K562 (cell line): ENCODE results near the gene EMP2. TPM values are rescaled to one million over a fixed set of nuclear protein-coding genes. Genes with fewer than 3 reads are reported as not detected.

Experiments used
- ATAC-seq: fragments of 200-7000 bp; cut with Tn5 transposase; 3 replicates; pipeline ENCODE4 v1.9.1; 2020; ENCODE audit warnings: moderate library complexity
- BruUV-seq: library from RNA; stranded (reverse); fragments of 400-500 nt; replicated peaks from 2 replicates; lab custom pipeline; 2021; lab: Mats Ljungman, UMichigan
- CTCF ChIA-PET: fragments of 300-600 bp; formaldehyde crosslinking; extraction: SDS; loops from one replicate; lab custom pipeline; 2021; ENCODE audit warnings: low intra/inter-chr PET ratio; lab: Yijun Ruan, JAX
- POLR2A ChIA-PET: fragments of 300-600, 350-650 bp; sonication (Branson Sonifier 250); formaldehyde crosslinking; extraction: SDS; loops from one replicate; lab custom pipeline; 2021; ENCODE audit warnings: antibody characterized with exemption, inconsistent platforms; lab: Yijun Ruan, JAX
- DNase-seq, 4 experiments: peaks; one replicate each; pipeline versions ENCODE4 v3.0.0 to v3.0.0-alpha.2; 2011 to 2018; ENCODE audit warnings: low spot score in 3 of 4, mixed read lengths in 3 of 4; ENCODE audit errors: extremely low read depth in 1 of 4
- FAIRE-seq: peaks from 2 replicates; lab custom pipeline; 2011; peaks lifted over from hg19 to GRCh38; lab: Jason Lieb, UNC
- H2AFZ ChIP-seq: 2 replicates; pipeline ENCODE4 v1.6.0; 2011; ENCODE audit warnings: low read depth, low read length, control low read depth, inconsistent platforms
- H3K27ac ChIP-seq: fragments of 200-600 bp; 3 replicates; pipeline ENCODE4 v1.8.0; 2011; ENCODE audit warnings: low read depth, mild to moderate bottlenecking, control low read depth, inconsistent platforms, low read length, moderate library complexity, mixed read lengths; ENCODE audit errors: extremely low read depth
- H3K27me3 ChIP-seq, 2 experiments: fragments of 300-600 bp in 1 of 2; 2 replicates in 1 of 2; 3 replicates in 1 of 2; pipeline versions ENCODE4 v1.6.0 to v1.8.0; 2011; ENCODE audit warnings: inconsistent platforms in 2 of 2, low read length in 2 of 2, mild to moderate bottlenecking in 1 of 2, mixed read lengths in 1 of 2, moderate library complexity in 1 of 2; ENCODE audit not compliant: control insufficient read depth in 2 of 2, insufficient read depth in 2 of 2
- H3K36me3 ChIP-seq: fragments of 300-600 bp; 3 replicates; pipeline ENCODE4 v1.8.0; 2011; ENCODE audit warnings: mild to moderate bottlenecking, low read length, inconsistent platforms; ENCODE audit not compliant: control insufficient read depth, insufficient read depth
- H3K4me1 ChIP-seq, 2 experiments: fragments of 200-600 bp in 1 of 2; replicated peaks in 1 of 2; 2 replicates in 1 of 2; 3 replicates in 1 of 2; pipeline versions ENCODE4 v1.5.1 to v1.8.0; 2011; ENCODE audit warnings: inconsistent platforms in 2 of 2, low read length in 2 of 2, mild to moderate bottlenecking in 1 of 2, mixed read lengths in 1 of 2, moderate library complexity in 1 of 2; ENCODE audit not compliant: control insufficient read depth in 2 of 2, insufficient read depth in 2 of 2
- H3K4me2 ChIP-seq: 2 replicates; pipeline ENCODE4 v1.6.1; 2011; ENCODE audit warnings: low read length, control low read depth, inconsistent platforms, mixed read lengths; ENCODE audit not compliant: insufficient read depth
- H3K4me3 ChIP-seq: fragments of 200-600 bp; sonication (generic), shearing (Covaris generic); 2 replicates; pipeline ENCODE4 v1.5.1; 2016; ENCODE audit warnings: control low read depth, inconsistent platforms
- H3K79me2 ChIP-seq: fragments of 200-600 bp; 3 replicates; pipeline ENCODE4 v1.8.0; 2011; ENCODE audit warnings: low read length, inconsistent platforms; ENCODE audit not compliant: control insufficient read depth, insufficient read depth
- H3K9ac ChIP-seq, 2 experiments: 2 replicates each; pipeline versions ENCODE4 v1.6.0 to v1.6.1; 2011; ENCODE audit warnings: low read depth in 2 of 2, low read length in 2 of 2, control low read depth in 1 of 2, inconsistent platforms in 1 of 2, mild to moderate bottlenecking in 1 of 2, mixed read lengths in 1 of 2; ENCODE audit not compliant: insufficient read depth in 1 of 2
- H3K9me1 ChIP-seq: one replicate; pipeline ENCODE4 v1.6.0; 2011; ENCODE audit warnings: inconsistent platforms, mild to moderate bottlenecking, low read length, moderate library complexity; ENCODE audit not compliant: control insufficient read depth, insufficient read depth
- H3K9me3 ChIP-seq: replicated peaks from 2 replicates; pipeline ENCODE4 v1.5.1; 2011; ENCODE audit warnings: low read depth, low read length, inconsistent platforms; ENCODE audit not compliant: control insufficient read depth, insufficient read depth
- H4K20me1 ChIP-seq: replicated peaks from 2 replicates; pipeline ENCODE4 v1.6.1; 2011; ENCODE audit warnings: low read length, inconsistent platforms, mixed read lengths; ENCODE audit not compliant: control insufficient read depth, insufficient read depth
- CREBBP ChIP-seq: IDR thresholded peaks from one replicate; pipeline ENCODE4 v1.6.1; 2012; ENCODE audit warnings: low read depth, mild to moderate bottlenecking, control low read depth, inconsistent platforms, low read length
- KDM4B ChIP-seq, 2 experiments: fragments of 450-650 bp in 1 of 2; sonication (generic) in 1 of 2; IDR thresholded peaks; 2 replicates each; pipeline ENCODE4 v1.6.1; 2016 to 2017; ENCODE audit warnings: borderline replicate concordance in 2 of 2, antibody characterized with exemption in 1 of 2, low read depth in 1 of 2, mild to moderate bottlenecking in 1 of 2
- MTA3 ChIP-seq: fragments of 450-650 bp; formaldehyde crosslinking; IDR thresholded peaks from 2 replicates; pipeline ENCODE4 v1.6.1; 2017; ENCODE audit warnings: mild to moderate bottlenecking, borderline replicate concordance
- NFE2 ChIP-seq: IDR thresholded peaks from 2 replicates; pipeline ENCODE4 v1.6.1; 2014; ENCODE audit warnings: antibody characterized with exemption, low read depth
- YY1 ChIP-seq, 3 experiments: IDR thresholded peaks; 2 replicates each; pipeline ENCODE4 v1.6.1; 2011; ENCODE audit warnings: low read length in 2 of 3, mild to moderate bottlenecking in 2 of 3, moderate library complexity in 2 of 3, borderline replicate concordance in 1 of 3, control low read depth in 1 of 3, low read depth in 1 of 3; ENCODE audit not compliant: insufficient read depth in 3 of 3, insufficient replicate concordance in 2 of 3, control insufficient read depth in 1 of 3, insufficient read length in 1 of 3; ENCODE audit errors: extremely low read depth in 1 of 3
- ZNF431 ChIP-seq: sonication (generic); formaldehyde crosslinking; IDR thresholded peaks from 2 replicates; pipeline ENCODE4 v1.8.0; 2022; ENCODE audit warnings: mild to moderate bottlenecking, missing genetic modification reagents
- WGBS: fragments of 100-300 bp; shearing (Covaris generic); methylation state at CpG from one replicate; pipeline ENCODE4 v1.1.6; 2016; ENCODE audit warnings: low coverage, mixed read lengths; ENCODE audit not compliant: insufficient coverage; ENCODE audit errors: missing lambda C conversion rate; 5-methylcytosine and 5-hydroxymethylcytosine counted together
- in situ Hi-C: fragments of 300-500 bp; cut with MboI; formaldehyde crosslinking; loops from 4 replicates; pipeline ENCODE4 v1.15.0; 2018; ENCODE audit warnings: inconsistent platforms, mixed read lengths
- intact Hi-C: fragments of 100-400 bp; cut with micrococcal nuclease; formaldehyde crosslinking; loops from 2 replicates; pipeline ENCODE4 v1.14.2; 2022
- polyA plus RNA-seq, 8 experiments: library from polyadenylated mRNA; depleted of rRNA in 4 of 8; stranded (reverse) in 5 of 8; unstranded in 3 of 8; fragments of >200 nt; fragmentation: Nextera tagmentation in 2 of 8; fragmentation: Illumina TruSeq in 1 of 8; extraction: Ambion mirVana in 2 of 8; extraction: Trizol in 1 of 8; gene quantifications; 2 replicates each; pipeline versions ENCODE4 v1.2.1 to v1.2.3, GENCODE V29; 2011 to 2014; ENCODE audit warnings: inconsistent platforms in 1 of 8, missing spikeins in 1 of 8
- total RNA-seq, 7 experiments: library from RNA; depleted of rRNA in 6 of 7; stranded (reverse); fragments of >200 nt in 6 of 7; fragmentation: Illumina TruSeq in 2 of 7; extraction: Trizol in 2 of 7; gene quantifications; 2 replicates each; pipeline versions ENCODE4 v1.2.1 to v1.2.3, GENCODE V29; 2011 to 2021; ENCODE audit warnings: low replicate concordance in 1 of 7
- TF ChIP-seq, protein P1 (sequence below): fragments of 450-650 bp; IDR thresholded peaks from 2 replicates; pipeline ENCODE4 v1.6.1; 2016; ENCODE audit warnings: mild to moderate bottlenecking, moderate library complexity

EMP2 gene
- total and polyA plus RNA-seq, 9 of the 15 experiments (the other 6 are each of a cell fraction or from before 2014, with no cell fraction given) = 0.73 to 6.2 (median 3.1) TPM

DNA sequence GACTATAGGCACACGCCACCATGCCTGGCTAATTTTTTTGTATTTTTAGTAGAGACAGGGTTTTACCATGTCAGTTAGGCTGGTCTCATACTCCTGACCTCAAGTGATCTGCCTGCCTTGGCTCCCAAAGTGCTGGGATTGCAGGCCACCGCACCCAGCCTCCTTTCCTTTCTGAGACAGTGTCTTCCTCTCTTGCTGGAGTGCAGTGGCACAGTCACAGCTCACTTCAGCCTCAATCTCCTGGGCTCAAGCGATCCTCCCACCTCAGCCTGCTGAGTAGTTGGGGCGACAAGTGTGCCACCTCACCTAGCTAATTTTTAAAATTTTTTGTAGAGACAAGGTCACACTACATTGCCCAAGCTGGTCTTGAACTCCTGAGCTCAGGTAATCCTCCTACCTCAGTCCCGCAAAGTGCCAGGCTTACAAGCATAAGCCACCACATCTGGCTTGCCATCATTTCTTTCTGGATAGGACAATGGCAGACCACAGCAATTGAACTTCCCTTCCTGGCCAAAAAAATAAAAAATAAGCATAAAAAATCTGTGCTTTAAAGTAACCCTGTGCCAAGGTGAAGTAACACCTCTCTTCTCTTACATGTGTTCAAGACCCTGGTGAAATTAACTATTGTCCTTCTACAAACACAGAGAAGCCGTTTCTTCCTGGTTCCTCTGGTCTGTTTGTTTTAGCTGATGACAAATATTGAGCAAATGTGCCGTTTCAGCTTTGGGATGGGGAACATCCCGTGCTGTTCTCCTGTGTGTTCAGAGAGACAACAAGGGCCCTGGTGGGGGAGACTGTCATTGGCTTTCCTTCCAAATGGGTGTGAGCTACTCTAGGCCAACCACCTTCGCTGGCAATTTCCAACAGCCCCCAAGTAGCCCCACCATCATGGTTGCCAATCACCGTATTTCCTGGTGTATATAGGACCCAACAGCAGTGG lies 60.2 kb downstream of the EMP2 start:
- H3K9me3 ChIP-seq = 0 out of 2 replicates have a peak, but pooled peaks cover 2% of the 10 kb centered on the region
- in situ Hi-C loops = no loop called here
- no peaks in the 10 kb centered on the region for H3K36me3 ChIP-seq
- no peak for DNase-seq
- CTCF ChIA-PET = interaction anchor here (0.6 to 1.3 kb wide), 2 partner anchors 205 to 380 kb away, joined by 4 to 5 read pairs; no protein-coding TSS in a partner anchor
- TF ChIP-seq CREBBP (no peak), NFE2 (no peak), MTA3 (no peak), YY1 (IDR thresholded peaks at IDR 0.05; ENCODE audit: borderline replicate concordance in 1 of 3, control insufficient read depth in 1 of 3, extremely low read depth in 1 of 3, insufficient read depth in 3 of 3, insufficient read length in 1 of 3, insufficient replicate concordance in 2 of 3, low read depth in 1 of 3, low read length in 2 of 3) (no peak), ZNF431 (no peak), KDM4B (IDR thresholded peaks at IDR 0.05; ENCODE audit: borderline replicate concordance in 2 of 2, low read depth in 1 of 2) (no peak)
- TF ChIP-seq, protein P1, sequence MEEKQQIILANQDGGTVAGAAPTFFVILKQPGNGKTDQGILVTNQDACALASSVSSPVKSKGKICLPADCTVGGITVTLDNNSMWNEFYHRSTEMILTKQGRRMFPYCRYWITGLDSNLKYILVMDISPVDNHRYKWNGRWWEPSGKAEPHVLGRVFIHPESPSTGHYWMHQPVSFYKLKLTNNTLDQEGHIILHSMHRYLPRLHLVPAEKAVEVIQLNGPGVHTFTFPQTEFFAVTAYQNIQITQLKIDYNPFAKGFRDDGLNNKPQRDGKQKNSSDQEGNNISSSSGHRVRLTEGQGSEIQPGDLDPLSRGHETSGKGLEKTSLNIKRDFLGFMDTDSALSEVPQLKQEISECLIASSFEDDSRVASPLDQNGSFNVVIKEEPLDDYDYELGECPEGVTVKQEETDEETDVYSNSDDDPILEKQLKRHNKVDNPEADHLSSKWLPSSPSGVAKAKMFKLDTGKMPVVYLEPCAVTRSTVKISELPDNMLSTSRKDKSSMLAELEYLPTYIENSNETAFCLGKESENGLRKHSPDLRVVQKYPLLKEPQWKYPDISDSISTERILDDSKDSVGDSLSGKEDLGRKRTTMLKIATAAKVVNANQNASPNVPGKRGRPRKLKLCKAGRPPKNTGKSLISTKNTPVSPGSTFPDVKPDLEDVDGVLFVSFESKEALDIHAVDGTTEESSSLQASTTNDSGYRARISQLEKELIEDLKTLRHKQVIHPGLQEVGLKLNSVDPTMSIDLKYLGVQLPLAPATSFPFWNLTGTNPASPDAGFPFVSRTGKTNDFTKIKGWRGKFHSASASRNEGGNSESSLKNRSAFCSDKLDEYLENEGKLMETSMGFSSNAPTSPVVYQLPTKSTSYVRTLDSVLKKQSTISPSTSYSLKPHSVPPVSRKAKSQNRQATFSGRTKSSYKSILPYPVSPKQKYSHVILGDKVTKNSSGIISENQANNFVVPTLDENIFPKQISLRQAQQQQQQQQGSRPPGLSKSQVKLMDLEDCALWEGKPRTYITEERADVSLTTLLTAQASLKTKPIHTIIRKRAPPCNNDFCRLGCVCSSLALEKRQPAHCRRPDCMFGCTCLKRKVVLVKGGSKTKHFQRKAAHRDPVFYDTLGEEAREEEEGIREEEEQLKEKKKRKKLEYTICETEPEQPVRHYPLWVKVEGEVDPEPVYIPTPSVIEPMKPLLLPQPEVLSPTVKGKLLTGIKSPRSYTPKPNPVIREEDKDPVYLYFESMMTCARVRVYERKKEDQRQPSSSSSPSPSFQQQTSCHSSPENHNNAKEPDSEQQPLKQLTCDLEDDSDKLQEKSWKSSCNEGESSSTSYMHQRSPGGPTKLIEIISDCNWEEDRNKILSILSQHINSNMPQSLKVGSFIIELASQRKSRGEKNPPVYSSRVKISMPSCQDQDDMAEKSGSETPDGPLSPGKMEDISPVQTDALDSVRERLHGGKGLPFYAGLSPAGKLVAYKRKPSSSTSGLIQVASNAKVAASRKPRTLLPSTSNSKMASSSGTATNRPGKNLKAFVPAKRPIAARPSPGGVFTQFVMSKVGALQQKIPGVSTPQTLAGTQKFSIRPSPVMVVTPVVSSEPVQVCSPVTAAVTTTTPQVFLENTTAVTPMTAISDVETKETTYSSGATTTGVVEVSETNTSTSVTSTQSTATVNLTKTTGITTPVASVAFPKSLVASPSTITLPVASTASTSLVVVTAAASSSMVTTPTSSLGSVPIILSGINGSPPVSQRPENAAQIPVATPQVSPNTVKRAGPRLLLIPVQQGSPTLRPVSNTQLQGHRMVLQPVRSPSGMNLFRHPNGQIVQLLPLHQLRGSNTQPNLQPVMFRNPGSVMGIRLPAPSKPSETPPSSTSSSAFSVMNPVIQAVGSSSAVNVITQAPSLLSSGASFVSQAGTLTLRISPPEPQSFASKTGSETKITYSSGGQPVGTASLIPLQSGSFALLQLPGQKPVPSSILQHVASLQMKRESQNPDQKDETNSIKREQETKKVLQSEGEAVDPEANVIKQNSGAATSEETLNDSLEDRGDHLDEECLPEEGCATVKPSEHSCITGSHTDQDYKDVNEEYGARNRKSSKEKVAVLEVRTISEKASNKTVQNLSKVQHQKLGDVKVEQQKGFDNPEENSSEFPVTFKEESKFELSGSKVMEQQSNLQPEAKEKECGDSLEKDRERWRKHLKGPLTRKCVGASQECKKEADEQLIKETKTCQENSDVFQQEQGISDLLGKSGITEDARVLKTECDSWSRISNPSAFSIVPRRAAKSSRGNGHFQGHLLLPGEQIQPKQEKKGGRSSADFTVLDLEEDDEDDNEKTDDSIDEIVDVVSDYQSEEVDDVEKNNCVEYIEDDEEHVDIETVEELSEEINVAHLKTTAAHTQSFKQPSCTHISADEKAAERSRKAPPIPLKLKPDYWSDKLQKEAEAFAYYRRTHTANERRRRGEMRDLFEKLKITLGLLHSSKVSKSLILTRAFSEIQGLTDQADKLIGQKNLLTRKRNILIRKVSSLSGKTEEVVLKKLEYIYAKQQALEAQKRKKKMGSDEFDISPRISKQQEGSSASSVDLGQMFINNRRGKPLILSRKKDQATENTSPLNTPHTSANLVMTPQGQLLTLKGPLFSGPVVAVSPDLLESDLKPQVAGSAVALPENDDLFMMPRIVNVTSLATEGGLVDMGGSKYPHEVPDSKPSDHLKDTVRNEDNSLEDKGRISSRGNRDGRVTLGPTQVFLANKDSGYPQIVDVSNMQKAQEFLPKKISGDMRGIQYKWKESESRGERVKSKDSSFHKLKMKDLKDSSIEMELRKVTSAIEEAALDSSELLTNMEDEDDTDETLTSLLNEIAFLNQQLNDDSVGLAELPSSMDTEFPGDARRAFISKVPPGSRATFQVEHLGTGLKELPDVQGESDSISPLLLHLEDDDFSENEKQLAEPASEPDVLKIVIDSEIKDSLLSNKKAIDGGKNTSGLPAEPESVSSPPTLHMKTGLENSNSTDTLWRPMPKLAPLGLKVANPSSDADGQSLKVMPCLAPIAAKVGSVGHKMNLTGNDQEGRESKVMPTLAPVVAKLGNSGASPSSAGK = no peak
- no peaks in the 10 kb centered on the region for H3K9me1 ChIP-seq
- BruUV-seq = no TSS peak
- FAIRE-seq = no peak
- no peaks in the 10 kb centered on the region for H4K20me1 ChIP-seq
- H3K27ac ChIP-seq = no peak overlapping the region
- H3K4me3 ChIP-seq = no peak overlapping the region
- H3K79me2 ChIP-seq = no peaks in the 10 kb centered on the region
- H2AFZ ChIP-seq = no peak overlapping the region
- H3K9ac ChIP-seq = no peak overlapping the region
- no peak for ATAC-seq
- intact Hi-C loops = loop anchor here (5.0 kb wide), 1 partner anchor 107 kb away; no protein-coding TSS in a partner anchor
- WGBS = 6% methylated on average over 8 of the region's 10 CpGs
- H3K27me3 ChIP-seq = no peaks in the 10 kb centered on the region; a peak in 1 of 5 replicates
- POLR2A ChIA-PET = interaction anchor here (0.9 kb wide), 1 partner anchor 213 kb away, joined by 3 read pairs; no protein-coding TSS in a partner anchor
- no peak overlapping the region for H3K4me2 ChIP-seq
- H3K4me1 ChIP-seq = no peaks in the 10 kb centered on the region
